Transverse colon (tissue), 4 donors: ENCODE results near the gene CAD.

Experiments used
- POLR2AphosphoS5 ChIP-seq, 3 donors: sonication (generic); formaldehyde crosslinking; IDR thresholded peaks; one replicate each; pipeline ENCODE4 v1.6.1; 2016; ENCODE audit warnings: antibody characterized with exemption in 3 of 3
- TF ChIP-seq, protein P1 (sequence below), 5 experiments: fragments of 200-600 bp in 3 of 5; fragments of 450-650 bp in 2 of 5; sonication (generic) in 3 of 5; IDR thresholded peaks; 1 replicate in 2 of 5; 2 replicates in 3 of 5; pipeline ENCODE4 v1.5.1; 2016 to 2017; ENCODE audit warnings: antibody characterized with exemption in 5 of 5, inconsistent platforms in 3 of 5, mild to moderate bottlenecking in 2 of 5, moderate library complexity in 1 of 5

DNA sequence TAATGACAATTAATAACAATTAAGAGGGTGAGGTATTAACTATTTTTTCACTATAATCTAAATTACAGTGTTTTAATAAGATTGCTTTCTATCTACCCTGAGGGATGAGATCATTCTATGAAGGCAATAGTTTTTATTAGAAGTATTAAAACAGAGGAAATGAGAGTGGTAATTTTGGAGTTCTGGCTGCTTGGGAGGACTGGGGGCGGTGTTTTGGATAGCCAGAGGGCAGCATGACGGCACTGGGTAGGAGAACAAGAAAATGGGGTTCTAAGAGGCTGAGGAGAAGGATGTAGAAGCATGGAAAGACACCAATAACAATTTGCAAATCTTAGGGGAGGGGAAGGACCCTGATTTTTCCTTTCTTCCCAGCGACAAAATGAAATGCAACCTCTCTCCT, 53.0 kb downstream of the CAD start:
- TF ChIP-seq POLR2AphosphoS5 (IDR thresholded peaks at IDR 0.05), result no peak
- TF ChIP-seq, protein P1, sequence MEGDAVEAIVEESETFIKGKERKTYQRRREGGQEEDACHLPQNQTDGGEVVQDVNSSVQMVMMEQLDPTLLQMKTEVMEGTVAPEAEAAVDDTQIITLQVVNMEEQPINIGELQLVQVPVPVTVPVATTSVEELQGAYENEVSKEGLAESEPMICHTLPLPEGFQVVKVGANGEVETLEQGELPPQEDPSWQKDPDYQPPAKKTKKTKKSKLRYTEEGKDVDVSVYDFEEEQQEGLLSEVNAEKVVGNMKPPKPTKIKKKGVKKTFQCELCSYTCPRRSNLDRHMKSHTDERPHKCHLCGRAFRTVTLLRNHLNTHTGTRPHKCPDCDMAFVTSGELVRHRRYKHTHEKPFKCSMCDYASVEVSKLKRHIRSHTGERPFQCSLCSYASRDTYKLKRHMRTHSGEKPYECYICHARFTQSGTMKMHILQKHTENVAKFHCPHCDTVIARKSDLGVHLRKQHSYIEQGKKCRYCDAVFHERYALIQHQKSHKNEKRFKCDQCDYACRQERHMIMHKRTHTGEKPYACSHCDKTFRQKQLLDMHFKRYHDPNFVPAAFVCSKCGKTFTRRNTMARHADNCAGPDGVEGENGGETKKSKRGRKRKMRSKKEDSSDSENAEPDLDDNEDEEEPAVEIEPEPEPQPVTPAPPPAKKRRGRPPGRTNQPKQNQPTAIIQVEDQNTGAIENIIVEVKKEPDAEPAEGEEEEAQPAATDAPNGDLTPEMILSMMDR (IDR thresholded peaks at IDR 0.05), result no peak
